GM12891 (cell line): ENCODE data around the gene CYP1A1.
A peak's percentile ranks its signal among the peaks of the same experiment; 100 is the strongest.

Source experiments
- DNase-seq: peaks from one replicate; pipeline ENCODE4 v3.0.0; 2011; ENCODE audit warnings: low spot score; ENCODE audit not compliant: insufficient read length
- FAIRE-seq: peaks from 2 replicates; lab custom pipeline; 2011; peaks lifted over from hg19 to GRCh38; lab: Jason Lieb, UNC
- PAX5 ChIP-seq: IDR thresholded peaks from 2 replicates; pipeline ENCODE4 v1.6.1; 2011; ENCODE audit warnings: low read length, moderate library complexity, mild to moderate bottlenecking; ENCODE audit not compliant: insufficient read depth, severe bottlenecking
- POLR2A ChIP-seq: IDR thresholded peaks from 2 replicates; pipeline ENCODE4 v1.6.1; 2011; ENCODE audit warnings: low read depth, low read length, control low read depth
- POLR2AphosphoS5 ChIP-seq: IDR thresholded peaks from 2 replicates; pipeline ENCODE4 v1.6.1; 2011; ENCODE audit warnings: low read depth, low read length, control low read depth
- POU2F2 ChIP-seq: IDR thresholded peaks from 2 replicates; pipeline ENCODE4 v1.6.1; 2011; ENCODE audit warnings: low read depth, mild to moderate bottlenecking, control low read depth, low read length, moderate library complexity
- SPI1 ChIP-seq: IDR thresholded peaks from 2 replicates; pipeline ENCODE4 v1.6.1; 2011; ENCODE audit warnings: low read depth, low read length, control low read depth
- TAF1 ChIP-seq: IDR thresholded peaks from 2 replicates; pipeline ENCODE4 v1.6.1; 2011; ENCODE audit warnings: low read depth, low read length, control low read depth

The CYP1A1 gene

DNA sequence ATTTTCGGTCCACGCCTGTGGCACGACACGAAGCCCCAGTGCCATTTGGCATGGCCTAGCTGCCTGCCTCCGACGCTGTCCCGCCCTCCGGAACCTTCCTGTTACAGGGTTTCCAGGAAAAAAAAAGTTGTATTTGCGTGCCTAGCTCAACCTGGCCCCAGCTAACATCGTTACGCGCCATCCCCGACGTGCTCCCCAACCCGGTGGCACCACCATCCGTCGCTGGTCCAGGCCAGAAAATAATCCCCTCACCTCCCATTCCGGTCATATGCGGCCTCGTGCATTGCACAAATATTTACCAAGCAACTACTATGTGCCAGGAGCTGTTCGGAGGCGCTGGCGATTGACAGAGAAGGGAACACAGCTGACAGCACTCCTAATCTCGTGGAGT is 1.4 kb upstream of the CYP1A1 start:
- DNase-seq (no peak), FAIRE-seq (no peak)
- TF ChIP-seq TAF1 (no peak), POU2F2 (no peak), POLR2A (no peak), PAX5 (no peak), SPI1 (no peak), POLR2AphosphoS5 (no peak)

DNA sequence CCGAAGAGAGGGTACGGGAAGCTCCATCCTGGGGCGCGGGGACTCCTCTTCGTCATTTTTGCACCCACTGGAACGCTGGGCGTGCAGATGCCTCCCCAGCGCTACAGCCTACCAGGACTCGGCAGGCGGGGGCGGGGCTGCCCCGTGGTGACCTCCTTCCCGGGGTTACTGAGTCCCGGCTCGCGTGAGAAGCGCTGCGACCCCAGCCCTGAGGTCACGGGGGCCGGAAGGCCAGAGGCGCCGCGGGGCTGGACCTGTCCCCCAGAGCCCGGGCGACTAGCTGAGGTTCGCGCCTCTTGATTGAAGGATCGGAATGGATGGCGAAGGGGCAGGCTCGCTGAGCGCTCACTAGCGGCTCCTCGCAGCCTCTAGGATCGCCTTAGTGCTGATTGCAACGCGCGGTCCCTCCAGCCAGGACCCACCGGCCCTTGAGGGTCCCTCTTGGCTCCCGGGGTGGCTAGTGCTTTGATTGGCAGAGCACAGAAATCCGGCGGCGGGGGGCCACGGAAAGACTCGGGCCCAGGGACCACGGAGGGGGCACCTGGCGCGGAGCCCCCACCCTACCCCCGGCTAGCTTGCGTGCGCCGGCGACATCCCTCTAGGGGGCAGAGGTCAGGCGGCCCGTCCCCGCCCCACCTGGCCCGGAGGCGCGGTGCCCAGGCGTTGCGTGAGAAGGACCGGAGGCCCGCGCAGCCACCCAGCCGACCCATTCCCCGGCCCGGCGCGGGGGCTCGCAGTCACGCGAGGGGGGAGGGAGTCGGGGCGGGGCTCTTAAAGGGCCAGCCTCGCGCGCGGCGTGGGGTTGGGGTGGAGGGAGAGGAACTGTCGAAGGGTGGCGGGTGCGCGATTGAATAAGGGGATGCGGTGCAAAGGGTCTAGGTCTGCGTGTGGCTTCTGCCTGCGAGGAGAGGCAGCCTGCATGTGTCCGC is 781 bp upstream of the CYP1A1 start:
- TF ChIP-seq SPI1, result no peak
- no peak for TF ChIP-seq POLR2A
- TF ChIP-seq POU2F2, result no peak
- no peak for TF ChIP-seq POLR2AphosphoS5
- no peak for TF ChIP-seq PAX5
- no peak for TF ChIP-seq TAF1
- DNase-seq (peak; percentile 66), FAIRE-seq (peak; percentile 54)

DNA sequence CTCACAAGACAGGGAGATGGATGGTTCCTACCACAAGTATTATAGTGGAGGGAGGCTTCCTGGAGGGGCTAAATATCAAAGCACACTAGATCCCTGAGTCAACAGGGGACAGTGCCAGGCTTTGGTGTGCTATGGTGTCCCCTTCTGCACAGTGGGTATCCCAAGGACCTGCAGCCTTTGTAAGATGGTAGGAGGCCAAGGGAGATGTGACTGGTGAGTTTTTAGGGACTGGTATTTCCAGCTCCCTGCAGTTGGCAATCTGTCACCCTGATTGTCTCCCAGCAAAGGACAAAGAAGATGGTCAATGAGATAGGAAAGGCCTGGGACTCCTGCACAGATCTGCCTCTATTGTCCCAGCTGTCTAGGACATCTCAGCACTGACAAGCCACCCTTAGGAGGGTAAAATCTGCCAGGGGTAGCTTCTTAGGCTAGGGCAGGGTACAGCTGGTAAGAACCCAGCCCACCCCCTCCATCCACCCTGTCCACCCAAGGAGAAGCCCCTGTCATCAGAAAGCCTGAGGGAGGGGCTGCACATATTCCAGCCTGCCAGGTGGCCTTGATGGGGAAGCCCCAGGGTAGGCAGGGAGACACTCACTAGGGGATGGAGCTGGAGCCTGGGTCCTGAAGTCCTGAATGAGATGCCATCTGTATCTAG is 631 bp downstream of the CYP1A1 start:
- DNase-seq, result no peak

DNA sequence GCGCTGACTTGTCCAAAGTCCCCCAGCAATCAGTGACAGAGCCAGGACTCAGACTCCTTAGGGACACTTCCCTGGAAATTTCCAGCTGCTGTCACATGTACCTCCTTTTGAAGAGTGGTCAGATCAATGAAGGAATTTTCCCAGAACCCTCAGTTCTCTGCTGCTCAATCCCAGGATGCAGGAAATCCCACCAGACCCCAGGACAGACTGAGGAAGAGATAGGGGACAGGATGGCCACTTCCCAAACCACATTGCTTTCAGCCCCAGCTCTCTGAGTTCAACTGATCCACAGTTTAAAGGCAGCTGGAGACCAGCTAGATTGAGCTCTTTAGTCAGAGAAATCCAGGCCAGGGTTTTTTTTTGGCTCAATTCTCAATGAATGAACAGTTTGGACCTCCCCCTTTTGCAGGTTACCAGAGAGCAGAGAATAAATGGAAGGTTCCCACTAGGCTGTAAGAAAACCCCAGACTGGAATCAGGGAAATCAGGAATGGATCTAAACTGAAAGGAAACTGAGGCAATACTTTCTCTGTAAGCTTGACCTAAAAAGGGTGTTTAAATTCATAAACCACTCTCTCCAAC is 1.5 kb downstream of the CYP1A1 start:
- peak; percentile 55 for FAIRE-seq
- no peak for TF ChIP-seq POU2F2
- TF ChIP-seq TAF1, result no peak
- peak; percentile 48 for DNase-seq

More for the DNA sequence above, 631 bp downstream of the CYP1A1 start:
- TF ChIP-seq POU2F2, result no peak
- TF ChIP-seq PAX5, result no peak
- TF ChIP-seq POLR2A, result no peak
- no peak for FAIRE-seq

DNA sequence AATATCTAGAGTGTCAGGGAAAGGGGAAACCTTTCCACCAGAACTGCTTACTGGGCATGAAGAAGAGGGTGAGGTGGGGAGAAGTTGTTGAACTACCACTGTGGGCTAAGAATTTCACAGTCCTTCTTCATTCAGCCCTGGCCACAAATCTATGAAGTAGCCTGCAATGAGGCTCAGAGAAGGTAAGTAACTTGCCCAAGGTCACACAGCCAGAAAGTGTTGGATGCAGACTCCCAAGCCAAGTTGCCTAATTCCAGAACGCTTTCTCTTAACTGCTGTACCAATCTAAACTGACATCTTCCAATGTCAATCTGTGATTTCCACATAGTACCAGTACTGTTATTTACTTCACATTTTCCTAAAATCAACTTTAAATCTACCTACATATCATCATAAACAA is 2.1 kb downstream of the CYP1A1 start:
- TF ChIP-seq TAF1 (no peak), POLR2A (no peak), PAX5 (no peak), SPI1 (no peak), POU2F2 (no peak), POLR2AphosphoS5 (no peak)
- DNase-seq (no peak), FAIRE-seq (no peak)

DNA sequence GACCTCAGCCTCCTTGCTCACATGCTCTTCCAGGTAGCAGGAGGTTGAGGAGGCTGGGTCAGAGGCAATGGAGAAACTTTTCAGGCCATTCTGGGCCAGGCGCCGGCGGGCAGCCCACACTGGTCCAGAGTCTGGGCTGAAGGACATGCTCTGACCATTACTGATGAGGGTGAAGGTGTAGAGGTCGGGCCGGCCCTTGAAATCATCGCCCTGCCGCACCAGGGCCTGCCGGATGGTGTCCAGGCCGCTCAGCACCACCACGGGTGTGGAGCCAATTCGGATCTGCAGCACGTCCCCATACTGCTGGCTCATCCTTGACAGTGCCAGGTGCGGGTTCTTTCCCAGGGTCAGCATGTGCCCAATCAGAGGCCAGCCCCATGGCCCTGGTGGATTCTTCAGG is 2.7 kb downstream of the CYP1A1 start:
- TF ChIP-seq POU2F2 (no peak), PAX5 (no peak), POLR2A (no peak), SPI1 (no peak)
- no peak for DNase-seq
- FAIRE-seq, result no peak

DNA sequence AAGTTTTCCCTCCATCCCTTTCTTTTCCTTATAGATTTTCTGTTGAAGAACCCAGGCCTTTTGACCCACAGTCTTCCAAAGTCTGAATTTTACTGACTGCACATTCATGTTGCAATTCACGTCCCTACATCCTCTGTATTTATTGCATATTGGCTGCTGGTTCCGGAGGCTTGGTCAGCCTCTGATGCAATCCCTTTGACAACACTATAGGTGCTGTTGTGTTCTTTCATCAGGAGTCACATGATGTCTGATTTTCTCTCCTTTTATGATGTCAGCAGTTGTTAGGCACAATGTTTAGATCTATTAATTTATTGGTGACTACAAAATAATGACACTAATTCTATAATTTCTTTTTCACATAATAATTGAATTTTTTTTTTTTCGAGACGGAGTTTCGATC is 8.7 kb downstream of the CYP1A1 start:
- TF ChIP-seq TAF1 (no peak), PAX5 (no peak), POU2F2 (no peak), POLR2A (no peak), SPI1 (no peak), POLR2AphosphoS5 (no peak)
- no peak for DNase-seq
- FAIRE-seq, result no peak

DNA sequence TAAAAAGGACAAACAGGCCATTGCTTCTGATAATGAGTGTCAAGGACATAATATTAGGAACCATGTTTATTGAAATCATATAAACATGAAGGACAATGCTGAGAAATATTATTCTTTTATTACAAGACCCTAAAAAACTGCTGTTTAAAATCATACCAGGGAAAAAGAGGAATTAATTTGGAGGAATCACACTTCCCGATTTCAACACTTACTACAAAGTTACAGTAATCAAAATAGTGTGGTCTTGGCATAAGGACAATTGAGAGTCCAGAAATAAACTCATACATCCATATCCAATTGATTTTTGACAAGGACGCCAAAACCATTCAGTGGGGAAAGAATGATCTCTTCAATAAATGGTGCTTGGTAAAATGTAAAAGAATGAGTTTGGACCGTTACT is 13.0 kb downstream of the CYP1A1 start:
- FAIRE-seq (no peak), DNase-seq (no peak)
- no peak for TF ChIP-seq POU2F2
- no peak for TF ChIP-seq POLR2A
- TF ChIP-seq POLR2AphosphoS5, result no peak
- no peak for TF ChIP-seq TAF1
- no peak for TF ChIP-seq SPI1
- no peak for TF ChIP-seq PAX5

DNA sequence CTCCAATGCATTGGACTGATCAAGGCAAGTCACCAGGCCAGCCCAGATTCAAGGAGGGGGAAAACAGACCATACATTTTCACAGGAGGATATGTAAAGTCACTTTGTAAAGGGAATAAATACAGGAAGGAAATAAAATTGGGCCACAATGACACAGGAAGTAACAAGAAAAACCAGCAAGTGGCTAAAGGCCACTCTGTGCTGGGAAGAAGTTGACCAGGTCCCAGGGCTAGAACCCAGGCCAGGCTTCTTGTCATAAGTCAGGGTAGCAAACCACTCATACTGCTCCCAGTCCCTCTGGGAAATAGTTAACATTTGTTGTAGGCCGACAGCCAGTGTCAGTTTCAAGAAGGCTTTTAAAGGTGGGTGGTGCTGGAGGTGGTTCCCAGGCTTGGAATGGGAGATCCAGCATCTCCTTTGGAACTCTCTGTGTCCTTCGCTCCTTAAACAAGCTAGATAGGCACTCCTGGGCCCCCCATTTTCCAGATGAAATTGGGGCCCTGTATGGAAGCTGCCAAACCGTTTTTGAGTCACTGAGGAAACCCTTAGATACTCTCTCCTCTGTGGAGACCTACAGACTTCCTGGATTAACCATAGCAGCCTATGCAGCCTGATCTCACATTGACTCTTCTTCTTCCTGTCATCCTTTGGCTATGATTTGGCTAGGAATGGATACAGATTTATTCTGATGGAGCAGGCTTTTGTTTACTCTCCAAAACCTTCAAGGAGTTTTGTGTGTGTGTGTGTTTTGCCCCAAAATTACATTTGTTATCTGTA is 14.8 kb downstream of the CYP1A1 start:
- TF ChIP-seq POLR2AphosphoS5, result no peak
- no peak for TF ChIP-seq POLR2A
- TF ChIP-seq POU2F2, result no peak
- no peak for TF ChIP-seq TAF1
- TF ChIP-seq PAX5, result no peak
- TF ChIP-seq SPI1, result no peak
- FAIRE-seq (no peak), DNase-seq (no peak)
